Iris pigment epithelial cell (primary cell): ENCODE measurements around the gene S1PR5.

Experiments used
- DNase-seq: peaks from one replicate; pipeline ENCODE4 v3.0.0-alpha.2; 2011; ENCODE audit warnings: low read depth

The S1PR5 gene

GRCh38 chr19:10514211-10515145 is 2.8 kb downstream of the S1PR5 start:
- DNase-seq: no peak

DNA sequence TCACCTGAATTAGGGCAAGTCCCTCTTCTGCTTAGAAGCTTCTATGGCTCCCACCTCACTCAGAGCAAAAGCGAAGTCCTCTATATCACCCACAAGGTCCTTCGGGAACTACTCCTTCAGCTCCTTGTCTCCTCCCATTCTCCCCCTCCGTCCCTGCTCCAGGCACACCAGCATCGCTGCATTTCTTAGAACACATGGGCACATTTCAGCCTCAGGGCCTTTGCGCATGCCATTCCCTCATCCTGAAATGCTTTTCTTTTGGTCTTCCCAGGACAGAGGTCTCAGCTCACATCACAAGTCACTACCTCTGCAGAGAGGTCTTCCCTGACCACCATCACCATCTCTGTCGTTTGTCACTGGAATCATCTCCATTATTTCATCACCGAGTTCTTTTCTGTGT is 4.0 kb downstream of the S1PR5 start:
- no peak for DNase-seq

DNA sequence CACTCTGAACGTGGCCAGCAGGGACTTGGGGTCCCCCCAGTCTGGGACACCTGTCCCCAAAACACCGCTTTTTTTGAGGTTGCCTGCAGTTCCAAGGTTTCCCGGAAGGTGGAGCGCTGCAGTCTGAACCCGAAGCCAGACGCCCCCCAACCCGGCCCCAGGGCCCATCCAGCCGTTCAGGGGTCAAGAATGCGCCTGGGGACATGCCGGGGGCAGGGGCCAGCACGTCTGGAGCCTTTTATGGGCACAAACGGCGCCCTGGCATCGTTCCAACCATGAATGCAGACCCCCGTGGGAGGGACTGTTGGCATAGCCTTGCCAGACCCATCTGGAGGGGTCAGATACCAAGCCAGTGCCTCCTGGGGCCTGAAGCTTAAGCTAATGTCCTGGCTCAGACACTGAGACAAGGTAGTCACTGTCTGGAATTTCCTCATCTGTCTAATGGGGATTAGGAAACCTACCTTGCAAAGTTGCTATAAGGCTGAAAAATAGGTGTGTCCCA is 6.9 kb downstream of the S1PR5 start:
- DNase-seq: peak; percentile 18

DNA sequence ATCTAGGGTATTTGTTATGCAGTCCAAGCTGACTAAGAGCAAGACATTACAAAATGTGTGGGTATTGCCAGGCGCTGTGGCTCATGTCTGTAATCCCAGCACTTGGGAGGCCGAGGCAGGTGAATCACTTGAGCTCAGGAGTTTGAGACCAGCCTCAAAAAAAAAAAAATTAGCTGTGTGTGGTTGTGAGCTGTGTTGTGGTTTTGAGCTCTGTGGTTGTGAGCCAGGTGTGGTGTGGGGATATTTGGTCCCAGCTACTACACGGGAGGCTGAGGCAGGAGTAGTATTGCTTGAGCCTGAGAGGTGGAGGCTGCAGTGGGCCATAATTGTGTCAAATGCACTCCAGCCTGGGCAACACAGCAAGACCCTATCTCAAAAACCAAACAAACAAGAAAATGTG is 8.5 kb downstream of the S1PR5 start:
- DNase-seq: no peak

- DNase-seq: no peak
These were observed 9.2 kb downstream of the S1PR5 start for GRCh38 chr19:10508036-10508435.

DNA sequence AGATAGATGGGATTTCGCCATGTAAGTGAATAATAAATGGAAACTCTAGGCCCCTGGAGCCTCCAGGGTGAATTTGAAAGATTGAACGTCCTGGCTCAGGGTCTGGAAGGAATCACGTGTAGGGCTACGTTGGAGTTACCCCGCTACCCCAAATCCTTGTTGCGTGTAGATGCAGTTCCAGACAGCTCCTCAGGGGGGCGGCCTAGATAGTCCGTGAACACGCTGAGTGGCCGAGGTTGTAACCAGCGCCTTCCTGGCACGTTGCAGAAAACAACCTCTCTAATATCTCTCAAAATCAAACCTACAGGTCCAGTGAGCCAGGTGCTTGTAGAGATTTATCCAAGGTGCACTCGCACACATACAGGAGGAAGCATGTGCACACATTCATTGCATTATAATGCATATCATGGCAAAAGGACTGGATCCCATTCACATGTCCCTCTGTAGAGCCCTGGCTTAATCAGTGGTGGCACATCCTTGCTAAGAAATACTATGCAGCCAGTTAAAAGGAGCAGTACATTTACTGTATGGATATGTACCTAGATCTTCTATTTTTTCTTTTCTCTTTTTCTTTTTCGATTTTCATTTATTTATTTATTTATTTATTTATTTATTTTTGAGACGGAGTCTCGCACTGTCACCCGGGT is 11.5 kb downstream of the S1PR5 start:
- DNase-seq: peak; percentile 68

DNA sequence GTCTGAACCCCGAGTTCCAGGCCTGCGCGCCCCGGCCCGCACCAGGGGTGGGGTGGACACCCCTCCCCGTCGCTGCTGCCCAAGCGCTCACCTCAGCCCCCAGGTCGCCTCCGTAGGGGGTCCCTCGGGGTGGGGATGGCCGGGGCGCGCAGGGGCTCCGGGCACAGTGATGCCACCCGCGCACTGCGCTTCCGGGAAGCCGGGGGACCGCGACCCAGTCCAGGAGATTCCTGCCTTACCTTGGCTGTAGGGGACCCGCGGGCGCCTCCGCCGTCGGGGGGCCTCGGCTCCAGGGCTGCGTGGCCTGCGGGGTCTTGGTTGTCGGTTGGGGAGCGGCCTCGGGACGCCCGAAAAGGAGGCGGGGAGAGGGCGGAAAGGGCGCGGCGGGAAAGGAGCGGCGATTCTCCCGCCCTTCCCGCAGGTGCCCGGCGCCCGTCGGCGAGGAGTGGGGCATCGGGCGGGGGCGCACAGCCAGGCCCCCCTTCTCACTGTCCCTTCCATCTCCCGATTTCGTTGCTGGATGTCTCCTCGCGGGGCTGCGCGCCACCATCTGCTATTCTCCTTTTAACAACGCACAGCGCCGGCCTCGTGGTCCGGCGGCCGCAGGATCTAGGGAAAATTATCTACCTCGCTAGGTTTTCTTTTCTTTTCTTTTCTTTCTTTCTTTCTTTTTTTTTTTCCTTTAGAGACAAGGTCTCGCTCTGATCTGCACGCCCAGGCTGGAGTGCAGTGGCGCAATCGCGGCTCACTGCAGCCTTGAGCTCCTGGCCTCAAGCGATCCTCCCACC is 14.1 kb downstream of the S1PR5 start, which contains the start of gene KEAP1:
KEAP1 (minus strand) TSS at position 355 of the 788 bp plus-strand sequence. CDS start 3,323 bp downstream, outside the sequence.
- DNase-seq: peak; percentile 30

GRCh38 chr19:10502524-10503001 is 14.7 kb downstream of the S1PR5 start:
- DNase-seq: peak; percentile 84

- DNase-seq: peak; percentile 24
These were observed 15.2 kb downstream of the S1PR5 start for GRCh38 chr19:10501971-10502523.

DNA sequence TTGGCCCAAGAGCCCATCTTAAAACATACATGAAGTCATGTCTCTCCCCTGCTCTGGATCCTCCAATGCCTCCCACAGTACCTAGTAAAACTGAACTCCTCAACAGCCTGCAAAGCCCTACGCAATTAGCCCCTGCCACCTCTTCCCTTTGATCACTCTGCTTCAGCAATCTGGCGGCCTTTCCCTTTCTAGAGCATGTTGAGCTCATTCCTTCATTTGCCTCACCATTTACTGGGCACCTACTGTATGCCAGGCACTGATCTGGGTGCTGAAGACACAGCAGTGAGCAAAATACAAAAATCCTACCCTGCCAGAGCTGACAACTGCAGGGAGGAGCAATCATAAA is 17.0 kb downstream of the S1PR5 start:
- no peak for DNase-seq

- no peak for DNase-seq
These were observed 17.5 kb downstream of the S1PR5 start for GRCh38 chr19:10499550-10500246.

DNA sequence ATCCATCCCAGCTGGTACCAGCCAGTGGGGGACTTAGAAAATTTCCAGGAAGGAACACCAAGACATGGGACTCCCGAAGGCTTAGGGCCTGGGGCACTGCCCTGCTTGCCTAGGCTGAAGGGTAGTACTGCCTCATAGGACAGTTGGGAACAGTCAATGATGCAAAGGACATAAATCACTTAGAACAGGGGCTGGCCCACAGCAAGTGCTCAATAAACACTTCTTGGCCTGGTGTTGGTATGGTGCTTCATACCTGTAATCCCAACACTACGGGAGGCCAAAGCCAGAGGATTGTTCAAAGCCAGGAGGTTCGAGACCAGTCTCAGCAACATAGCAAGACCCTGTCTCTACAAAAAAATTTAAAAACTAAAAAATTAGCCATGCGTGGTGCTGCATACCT is 19.9 kb downstream of the S1PR5 start:
- no peak for DNase-seq

- DNase-seq: no peak
These were observed 25.7 kb downstream of the S1PR5 start for GRCh38 chr19:10491472-10492047.

DNA sequence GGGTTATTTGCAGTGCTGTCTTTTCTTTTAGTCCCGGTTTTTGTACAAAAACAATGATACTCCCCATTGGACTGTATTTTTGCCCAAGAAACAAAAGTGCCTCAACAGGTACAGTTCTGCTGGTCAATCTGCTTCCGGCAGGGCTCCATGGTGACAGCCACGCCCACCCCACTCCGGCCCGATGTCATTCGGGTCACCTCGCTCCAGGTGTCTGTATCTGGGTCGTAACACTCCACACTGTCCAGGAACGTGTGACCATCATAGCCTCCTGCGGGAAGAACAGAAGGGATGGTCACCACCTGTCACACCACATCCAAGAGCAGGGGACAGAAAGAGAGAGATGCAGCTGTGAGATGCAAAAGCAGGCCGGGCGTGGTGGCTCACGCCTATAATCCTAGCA is 30.7 kb downstream of the S1PR5 start:
- no peak for DNase-seq

DNA sequence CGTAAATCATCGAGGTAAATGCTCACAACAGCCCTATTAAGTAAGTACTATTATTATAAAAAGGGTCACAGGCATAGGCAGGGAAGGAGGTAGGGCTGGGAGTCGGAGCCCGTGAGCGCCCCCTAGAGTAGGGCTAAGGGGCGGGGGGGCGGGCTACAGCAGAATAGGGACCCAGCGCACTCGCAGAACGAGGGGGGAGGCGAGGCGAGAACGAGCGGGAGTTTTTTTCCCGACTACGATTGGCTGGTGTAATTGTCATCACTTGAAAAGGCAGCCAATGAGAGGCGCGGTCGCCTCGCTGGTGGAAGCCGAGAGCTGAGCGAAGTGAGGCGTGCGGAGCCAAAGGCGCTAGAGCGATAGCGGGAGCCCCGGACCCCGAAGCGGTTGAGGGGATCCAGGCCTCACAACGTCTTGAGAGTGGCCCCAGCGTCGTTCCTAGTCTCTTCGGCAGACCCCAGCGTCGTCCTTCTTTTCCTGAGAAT is 38.3 kb downstream of the S1PR5 start:
- peak; percentile 85 for DNase-seq

- peak; percentile 7 for DNase-seq
These were observed 38.8 kb downstream of the S1PR5 start for GRCh38 chr19:10478476-10478875.

DNA sequence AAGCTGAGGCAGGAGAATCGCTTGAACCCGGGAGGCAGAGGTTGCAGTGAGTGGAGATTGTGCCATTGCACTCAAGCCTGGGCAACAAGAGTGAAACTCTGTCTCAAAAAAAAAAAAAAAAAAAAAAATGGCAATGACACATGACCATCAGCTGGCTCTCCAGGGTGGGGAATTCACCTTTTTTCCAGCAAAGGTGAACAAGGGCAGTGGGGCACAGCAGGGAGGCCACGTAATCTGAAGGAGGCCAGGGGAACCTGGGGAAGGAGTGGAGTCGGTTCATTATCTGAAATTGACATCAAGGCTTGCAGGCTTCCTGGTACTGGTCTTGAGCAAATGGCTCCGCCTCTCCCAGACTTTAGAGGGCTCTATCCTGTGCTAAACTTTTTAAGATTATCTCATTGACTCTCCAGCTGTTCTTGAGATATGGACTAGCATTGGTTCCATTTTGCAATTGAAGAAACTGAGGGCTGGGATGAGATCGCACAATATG is 42.2 kb downstream of the S1PR5 start:
- no peak for DNase-seq

DNA sequence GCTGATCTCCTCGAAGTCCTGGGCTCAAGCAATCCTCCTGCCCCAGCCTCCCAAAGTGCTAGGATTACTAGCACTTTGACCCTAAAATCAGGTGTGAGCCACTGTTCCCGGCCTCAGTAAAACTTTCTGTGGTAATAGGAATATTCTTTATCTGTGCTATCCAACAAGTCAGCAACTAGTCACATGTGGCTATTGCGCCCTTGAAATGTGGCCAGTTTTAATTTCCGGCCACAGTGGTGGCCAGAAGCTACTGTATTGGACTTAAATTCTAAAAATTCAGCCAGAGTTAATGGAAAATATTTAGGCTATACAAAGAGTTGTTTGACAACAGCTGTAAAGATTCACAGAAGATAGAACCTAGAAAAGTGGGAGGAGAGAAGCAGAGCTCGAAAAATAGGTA is 44.1 kb downstream of the S1PR5 start:
- no peak for DNase-seq

GRCh38 chr19:10471909-10472308 is 45.3 kb downstream of the S1PR5 start:
- peak; percentile 43 for DNase-seq

DNA sequence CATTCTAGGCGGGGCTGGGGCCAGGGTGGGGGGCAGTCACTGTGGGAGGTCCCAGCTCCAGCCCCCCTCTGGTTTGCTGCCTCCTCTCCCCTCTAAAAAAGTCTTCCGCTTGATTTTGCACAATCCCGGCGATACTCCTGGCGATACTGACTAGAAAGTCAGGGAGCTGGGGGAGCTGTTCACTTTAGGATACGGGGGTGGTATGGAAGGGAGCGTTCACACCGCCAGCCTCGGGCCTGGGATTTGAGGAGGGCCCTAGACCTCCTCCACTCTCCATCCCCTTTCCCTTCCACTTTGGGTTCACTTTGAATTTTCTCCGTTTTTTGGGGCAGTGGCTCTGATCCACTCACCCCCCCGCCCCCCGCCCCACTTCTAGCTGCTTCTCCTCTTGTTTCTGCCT is 49.1 kb downstream of the S1PR5 start:
- DNase-seq: no peak
